NCI-H2171 treated with DMSO at 0.1 percent for 48 hours (cell line): ENCODE measurements around the gene MTTP.

Source experiments
- DNase-seq: peaks from one replicate; lab custom pipeline; 2025; lab: John Stamatoyannopoulos, UW

The MTTP gene

DNA sequence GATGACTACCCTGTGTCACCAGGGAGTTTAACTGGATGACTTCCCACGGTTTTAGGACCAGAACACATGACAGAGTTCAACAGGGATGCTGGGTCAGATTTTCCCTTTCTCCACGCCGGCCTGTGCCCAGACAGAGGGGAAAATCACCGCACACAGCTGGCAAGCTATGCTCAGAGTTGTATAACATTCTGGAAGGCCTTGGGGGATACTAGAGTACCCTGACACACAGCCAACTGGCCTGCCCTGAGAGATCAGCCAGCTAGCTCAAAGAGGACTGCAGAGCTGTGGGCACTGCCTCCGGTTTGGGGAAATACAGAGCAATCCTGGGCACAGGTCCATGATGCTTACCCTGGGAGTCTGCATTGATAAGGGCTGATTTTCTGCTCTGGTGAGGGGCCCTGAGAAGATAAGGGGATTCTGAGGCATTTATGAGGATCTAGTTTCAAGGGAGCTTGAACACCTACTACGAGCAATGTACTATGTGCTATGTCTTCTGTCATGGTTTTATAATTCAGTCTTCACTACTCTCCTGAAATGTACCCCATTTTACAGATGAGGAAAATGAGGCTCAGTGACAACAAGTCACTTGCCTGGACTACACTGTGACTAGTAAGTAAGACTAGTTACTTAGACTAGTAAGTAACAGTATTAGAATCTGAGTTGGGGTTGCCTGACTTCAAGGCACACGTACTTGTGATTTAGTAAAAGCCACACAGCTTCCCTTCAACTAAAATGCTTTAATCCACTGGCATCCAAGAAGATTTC lies 68.3 kb downstream of the MTTP start:
- no peak for DNase-seq

DNA sequence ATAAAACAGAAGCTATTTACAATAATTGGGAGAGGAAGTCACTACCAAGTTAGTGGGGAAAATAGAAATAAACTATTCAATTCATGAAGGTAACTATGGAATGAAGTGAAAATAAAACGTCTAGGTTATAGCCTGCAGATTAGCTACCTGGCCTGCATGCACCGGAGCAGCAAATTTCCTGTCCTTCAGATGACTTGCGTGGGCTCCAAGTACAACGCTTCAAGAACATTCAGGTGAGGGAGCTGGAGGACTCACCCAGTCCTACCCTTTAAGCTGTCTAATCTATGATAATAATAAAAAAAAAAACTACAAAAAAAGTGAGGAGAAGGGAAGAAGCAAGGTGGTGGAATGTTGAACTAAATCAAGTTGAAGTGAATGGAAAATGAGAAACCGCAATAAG lies 69.8 kb downstream of the MTTP start:
- DNase-seq: no peak

DNA sequence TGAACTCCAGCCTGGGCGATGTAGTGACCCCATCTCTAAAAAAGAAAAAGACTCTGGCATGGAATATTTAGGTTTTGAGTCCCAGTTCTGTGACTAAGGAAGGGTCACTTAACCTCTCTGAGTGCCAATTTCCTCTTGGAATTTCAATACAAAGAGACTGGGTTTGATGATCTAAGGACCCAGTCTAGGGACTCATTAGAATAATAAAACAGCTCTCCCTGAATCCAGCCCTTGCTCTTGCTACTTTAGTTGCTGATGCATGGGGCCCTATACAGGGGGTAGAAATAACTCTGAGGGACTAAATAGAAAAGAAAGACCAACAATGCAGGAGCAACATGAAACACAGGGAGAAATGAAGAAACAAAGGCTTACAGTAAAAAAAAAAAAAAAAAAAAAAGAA lies 70.4 kb downstream of the MTTP start:
- no peak for DNase-seq

DNA sequence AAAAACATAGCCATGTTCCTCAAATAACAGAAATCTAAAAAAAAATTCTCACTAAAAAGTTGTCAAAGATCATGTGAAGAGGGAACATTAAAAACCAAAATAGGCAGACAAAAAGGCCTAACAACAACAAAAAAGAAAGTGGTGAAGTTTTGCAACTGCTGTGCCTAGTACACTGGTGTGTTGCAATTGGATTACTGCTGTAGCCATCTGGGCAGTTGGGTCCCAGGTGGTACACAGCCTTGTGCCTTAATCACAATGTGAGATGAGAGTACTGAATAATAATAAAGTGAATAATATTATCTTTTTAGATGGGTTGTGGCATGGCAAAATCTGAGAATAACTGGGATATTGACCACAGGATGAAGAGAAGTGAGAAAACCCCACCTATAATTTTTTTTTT lies 71.0 kb downstream of the MTTP start:
- DNase-seq: no peak

DNA sequence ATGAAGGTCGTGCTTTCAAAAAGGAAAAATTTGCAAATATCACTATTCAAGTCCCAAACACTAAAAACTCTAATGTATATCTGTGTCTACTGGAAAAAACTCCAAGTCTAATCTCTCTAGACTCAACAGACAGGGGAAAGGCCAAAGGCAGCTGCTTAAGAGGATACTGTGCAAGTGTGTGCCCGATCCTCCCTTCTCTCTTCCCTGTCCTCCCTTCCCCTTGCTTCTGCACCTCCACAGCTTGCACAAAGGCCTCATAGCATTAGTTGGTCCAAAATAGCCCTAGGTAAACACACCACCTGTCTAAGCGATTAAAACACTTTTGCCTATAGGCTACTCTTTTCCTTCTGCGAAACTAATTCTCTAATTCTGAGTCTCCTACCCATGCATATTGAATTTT lies 72.4 kb downstream of the MTTP start:
- DNase-seq: no peak

DNA sequence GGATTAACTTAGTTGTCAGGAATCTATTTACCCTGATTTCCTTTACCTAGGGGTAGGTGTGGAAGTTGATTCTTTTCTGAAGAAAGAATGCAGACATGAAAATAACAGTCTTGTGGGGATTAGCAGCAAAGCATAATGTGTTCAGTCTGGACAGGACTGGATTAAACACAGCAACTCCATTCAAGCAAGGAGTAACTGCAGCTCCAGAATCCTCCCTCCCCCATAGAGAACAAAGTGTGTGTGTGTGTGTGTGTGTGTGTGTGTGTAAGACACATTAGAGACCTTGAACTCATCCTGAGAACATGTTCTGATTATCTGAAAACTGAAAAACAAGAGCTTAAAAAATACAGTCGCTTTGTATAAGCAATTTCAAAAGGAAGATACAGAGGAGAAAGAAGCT lies 73.7 kb downstream of the MTTP start:
- no peak for DNase-seq

DNA sequence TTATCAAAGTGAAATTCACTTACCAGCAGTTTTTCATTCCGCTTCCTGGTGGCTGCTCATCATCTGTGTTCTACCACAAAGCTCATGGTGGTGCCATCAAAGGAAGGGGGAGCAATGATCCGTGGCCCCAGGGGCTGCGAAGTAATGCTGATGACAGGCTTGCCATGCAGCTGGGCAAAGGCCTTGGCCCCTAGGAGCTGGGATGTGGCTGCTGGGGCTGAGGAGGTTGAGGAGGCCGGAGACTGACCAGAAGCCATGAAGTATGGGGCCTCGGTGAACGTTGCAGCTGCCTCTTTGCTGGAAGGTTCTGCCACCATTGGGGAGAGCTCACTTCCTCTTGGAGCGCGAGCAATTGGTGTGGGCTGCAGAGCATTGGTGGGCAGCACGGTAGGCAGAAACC lies 74.6 kb downstream of the MTTP start:
- no peak for DNase-seq

DNA sequence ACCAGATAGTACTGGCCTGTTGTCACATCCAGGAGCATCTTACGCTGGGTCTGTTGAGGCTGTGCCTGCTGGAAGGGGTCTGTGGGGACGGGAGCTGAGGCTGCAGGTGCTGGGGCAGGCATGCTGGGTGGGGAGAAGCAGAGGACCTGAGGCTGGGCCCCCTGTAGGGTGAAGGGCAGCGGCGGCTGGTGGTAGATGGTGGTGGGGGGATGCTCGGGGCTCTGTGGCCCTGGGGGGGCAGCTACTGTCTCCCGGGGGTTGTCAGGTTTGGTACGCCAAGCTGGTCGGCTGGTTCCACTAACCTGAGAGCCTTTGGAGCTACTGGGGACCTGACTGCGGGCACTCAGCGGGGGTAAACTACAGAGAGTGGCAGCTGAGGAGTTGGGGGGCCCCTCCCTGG lies 75.2 kb downstream of the MTTP start:
- no peak for DNase-seq

DNA sequence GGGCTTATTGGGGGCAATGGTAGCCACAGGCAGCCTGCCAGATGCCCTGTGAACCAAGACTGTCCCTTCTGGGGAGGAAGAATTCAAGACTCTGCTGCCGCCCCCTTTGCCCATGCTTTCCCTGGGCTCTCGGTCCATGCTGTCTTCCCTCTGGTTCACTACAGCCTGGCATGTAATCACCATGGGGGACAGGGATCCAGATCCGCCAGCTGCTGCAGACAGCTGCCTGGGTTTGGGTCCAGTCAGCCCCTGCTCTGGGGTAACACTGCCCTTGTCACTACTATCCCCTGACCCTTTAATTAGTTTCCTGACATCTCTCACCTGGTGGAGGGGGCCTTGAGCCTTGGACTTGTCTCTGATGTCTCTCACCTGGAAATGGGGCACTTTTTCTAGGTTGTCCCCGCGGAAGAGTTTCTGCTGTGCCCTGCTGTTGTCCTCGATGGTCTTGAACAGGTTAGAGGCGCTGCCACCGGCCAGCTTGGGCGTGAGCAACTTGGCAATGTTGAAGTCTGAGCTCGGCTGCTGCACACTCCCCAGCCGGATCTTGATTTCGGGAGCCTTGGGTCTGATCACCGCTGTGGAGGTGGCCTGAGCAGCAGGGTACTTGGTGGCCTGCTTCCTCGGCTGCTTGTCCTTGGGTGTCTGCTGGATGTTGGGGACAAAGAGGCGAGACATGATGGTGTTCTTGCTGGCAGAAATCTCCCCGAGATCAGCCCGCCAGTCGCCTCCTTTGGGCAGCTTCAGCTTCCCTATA lies 76.6 kb downstream of the MTTP start:
- DNase-seq: no peak

DNA sequence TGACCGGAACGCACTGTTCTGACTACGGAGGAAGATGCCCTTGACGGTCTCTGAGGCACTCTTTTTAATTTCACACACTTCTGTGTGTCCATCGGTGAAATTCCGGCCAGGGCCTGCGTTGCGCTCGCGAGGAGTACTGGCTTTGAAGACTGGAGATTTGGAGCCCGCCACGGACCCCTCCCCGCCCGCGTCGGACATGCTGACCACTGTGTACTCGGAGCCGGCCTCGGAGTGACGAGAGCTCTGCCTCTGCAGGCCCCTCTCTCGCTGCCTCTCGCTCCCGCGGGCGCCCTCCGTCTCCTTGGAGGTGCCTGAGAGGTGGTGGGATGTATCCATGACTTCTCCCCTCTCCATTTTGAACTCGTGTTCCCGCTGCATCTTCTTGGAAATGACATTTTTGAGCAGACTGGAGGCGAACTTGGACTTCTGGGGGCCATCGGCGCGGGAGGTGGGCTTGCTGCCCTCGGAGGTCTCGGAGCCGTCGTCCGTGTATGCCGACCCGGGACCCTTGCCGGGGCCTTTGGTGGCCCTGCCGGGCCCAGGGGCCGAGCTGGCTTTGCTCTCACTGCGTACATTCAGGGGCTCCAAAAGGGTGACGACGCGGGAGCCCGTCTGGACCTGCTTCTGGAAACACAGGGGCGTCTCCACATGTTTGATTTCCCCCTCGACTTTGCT lies 77.3 kb downstream of the MTTP start:
- no peak for DNase-seq

DNA sequence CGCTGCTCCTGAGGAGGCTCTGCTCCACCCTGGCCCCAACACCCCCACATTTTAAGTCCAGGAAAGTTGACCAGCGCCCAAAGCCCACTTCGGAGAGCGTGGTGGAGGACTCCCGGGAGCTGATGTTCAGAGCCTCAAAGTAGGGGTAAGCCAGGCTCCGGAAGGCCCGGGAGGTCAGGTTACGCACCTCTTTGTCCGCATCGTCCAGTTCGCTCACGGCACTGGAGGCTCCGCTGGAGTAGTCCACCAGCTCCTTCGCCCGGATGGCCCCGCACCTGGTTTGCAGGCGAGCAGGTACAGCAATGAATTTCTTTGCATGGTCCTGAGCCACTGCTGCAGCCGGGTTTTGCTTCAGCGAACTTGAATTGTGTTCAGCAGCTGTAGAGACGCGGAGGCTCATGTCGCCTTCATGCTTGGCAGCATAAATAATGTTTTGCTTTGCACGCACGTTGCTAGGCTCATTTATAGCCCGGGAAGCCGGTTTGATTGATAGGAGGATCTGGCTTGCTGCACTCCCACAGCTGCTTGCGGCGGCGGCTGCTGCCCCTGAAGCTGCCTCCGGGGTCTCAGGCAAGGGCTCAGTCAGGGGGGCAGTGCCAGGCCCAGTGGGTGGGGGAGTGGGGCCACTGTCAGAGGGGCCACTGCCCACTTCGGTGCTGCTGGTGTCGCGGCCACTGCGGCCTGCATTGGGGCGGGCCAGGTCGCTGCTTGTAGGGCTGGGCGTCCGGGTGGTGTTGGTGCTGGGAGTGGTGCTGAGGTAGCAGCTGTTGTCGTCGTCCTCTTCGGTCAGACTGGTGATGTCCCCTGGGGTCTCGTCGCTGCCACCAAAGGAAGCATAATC lies 78.2 kb downstream of the MTTP start:
- no peak for DNase-seq

DNA sequence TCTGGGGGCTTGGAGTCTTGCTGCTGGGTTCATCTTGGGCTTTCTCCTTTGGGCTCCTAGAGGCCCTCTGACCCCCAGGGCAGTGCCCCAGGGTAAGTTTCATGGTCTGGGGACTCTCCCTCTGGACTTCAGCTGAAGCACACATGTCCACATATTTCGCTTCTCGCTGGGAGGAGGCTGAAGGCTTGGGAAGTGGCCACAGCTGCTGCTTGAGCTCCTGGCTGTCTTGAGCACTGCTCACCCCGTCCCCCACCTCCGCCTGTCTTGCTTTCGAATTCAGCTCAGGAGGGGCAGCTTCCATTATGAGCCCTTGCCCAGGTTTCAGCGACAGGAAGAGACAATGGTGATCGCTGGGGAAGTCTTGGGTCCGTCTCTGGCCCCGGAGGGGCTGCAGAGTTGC lies 79.3 kb downstream of the MTTP start:
- DNase-seq: no peak

DNA sequence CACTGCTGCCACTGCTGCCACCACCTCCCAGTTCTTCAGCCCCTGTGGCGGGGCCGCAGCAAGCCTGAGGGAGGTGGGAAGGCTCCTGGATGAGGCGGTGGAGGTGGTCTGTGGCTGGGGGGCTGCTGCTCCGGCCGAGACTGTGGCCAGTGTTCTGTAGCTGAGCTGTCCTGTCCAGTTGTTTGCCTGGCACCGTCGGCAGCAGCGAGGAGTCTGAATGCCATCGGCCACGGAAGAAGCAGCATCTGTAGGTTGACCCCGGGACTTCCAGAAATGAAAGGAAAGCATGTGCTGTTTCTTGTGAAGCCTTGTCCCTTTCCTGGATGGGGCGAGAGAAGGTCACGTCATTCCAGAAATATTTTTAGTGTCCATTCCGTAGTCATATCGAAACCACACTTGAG lies 79.7 kb downstream of the MTTP start:
- no peak for DNase-seq

DNA sequence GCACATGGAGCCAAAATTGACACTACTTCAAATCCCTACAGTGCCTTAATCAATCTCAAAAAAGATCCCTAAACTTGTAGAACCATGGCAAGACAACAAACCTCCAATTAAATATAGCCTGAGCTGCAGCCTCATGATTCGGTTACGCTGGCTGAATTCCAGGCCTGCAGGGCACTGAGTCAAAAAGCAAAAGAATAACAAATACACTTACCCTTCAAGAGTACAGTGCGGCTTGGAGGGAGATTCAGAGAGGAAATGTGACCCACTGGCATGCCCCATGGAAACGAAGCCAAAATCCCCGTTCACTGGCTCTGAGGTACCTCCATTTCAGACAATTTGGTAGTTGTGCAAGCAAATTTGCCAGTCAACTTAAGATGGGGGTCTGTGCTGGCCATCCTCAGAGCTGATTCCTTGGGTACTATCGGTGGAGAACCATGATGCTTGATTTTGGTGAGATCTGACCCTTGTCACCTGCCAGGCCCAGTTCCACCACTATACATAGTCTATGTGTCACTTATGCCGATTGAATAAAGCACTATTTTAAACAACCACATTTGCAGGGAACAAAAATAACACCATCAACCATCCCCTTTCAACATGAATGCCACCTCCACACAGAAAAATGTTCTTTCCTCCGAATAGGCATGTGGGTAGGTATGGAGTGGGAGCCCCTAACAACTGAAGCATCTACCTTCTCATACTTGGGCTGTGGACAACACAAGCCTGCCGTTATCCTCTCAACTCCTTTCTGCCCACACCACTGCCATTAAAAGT lies 80.9 kb downstream of the MTTP start:
- no peak for DNase-seq

DNA sequence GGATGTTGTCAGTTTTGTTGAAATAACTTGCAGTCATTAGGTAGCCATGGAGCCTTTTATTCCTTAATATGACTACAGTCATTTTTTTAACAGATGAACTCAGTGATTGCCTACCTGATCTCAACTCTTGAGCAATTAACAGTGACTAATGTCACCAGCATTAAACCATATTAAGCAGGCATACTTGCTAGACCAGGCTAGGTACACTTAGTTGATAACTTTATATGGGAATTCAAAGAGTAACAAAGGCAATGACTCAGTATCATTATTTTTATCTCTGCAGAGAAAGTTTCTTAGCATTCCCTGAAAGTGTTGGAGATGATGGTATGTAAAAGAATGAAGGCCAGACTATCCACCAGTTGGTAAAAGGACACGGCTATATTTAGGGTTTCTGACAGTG lies 83.2 kb downstream of the MTTP start, which contains the start of gene C4orf54:
Gene C4orf54 (minus strand): TSS at position 31 of the 400 bp plus-strand sequence. CDS start 3,180 bp downstream, outside the sequence.
- DNase-seq: no peak

DNA sequence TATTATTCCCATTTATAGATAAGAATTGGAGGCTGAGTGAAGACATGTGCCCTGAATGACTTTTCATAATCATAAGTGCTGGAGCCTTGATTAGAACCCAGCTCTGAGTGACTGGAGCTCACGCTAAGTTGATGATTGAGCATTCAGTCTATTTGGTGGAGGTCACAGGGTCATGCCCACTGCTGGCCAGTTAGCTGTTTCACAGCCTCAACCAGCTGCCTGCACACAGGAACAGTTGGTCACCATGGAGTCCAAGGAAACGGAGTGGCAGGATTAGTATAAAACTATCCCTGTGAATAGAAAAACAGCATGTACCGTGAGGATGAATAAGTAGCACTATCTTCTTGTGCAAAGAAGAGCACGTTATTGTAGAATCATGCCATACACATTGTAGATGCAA lies 84.0 kb downstream of the MTTP start:
- DNase-seq: no peak

DNA sequence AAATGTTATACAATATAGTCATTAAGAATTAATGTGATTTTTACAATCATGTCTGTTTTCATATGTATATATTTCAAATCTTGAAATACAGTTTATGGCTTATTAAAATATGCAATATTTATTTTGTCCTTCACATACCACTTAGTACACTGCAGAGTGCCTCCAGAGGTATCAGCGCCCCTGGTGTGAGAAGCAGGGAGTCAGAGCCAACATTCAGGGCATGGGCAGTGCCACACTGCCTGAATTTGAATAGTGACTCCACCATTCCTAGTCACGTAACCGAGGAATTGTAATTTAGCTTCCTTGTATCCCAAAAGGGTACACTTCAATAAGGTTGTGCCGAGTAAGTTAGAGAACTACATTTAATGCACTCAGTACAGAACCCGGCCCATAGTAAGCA lies 87.3 kb downstream of the MTTP start:
- no peak for DNase-seq

DNA sequence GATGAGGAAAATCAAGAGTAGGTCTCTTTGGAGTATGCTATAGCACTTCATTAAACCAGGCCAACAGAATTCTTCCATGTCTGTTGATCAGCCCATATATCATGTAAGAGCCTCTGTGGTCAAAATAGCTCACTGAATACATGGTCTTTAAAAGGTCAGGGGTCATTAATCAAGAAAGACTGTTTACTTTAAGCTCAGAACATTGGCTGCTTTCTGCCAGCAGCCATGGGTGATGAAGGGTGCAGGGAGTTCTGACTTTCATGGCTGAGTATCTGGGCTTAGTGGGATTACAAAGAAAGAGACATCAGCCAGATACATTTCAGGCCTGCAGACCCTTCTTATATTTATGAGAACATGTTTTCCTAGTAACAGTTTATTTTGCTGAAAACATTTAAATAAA lies 90.1 kb downstream of the MTTP start:
- no peak for DNase-seq

DNA sequence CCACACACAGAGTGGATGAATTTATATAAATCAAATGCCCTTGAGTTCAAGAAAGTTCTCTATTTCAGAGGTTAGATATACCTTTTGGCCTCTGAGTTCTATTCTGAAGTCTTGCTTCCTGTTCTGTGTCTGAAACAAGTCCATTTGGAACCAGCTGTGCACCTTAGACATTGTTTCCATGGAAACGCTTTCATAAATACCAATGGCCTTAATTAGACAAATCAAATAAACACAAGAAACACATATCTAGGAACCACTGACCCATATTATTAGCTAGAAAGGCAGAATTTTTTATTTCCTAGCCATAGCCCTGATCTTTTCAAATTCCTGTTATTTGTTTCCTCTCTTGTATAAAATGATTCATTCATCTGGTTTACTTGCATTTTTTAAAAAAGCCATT lies 91.4 kb downstream of the MTTP start:
- no peak for DNase-seq

DNA sequence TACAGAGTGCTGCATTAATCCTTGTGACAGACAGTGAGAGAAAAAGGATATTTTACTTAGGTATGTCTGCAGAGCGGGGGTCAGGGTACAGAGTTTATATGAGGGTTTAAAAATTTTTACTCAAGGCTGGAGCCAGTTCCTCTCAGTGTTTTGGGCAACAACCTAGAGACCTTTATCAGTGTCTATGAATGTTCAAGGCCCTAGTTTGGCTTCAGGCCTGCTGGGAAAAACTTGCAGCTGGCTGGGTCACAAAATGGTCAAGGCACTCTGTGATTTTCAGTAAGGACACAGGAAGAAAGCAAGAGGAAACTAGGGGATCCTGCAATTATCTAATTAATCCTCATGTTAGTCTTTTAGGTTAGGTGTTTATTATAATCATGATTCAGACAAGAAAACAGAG lies 93.8 kb downstream of the MTTP start:
- DNase-seq: no peak

DNA sequence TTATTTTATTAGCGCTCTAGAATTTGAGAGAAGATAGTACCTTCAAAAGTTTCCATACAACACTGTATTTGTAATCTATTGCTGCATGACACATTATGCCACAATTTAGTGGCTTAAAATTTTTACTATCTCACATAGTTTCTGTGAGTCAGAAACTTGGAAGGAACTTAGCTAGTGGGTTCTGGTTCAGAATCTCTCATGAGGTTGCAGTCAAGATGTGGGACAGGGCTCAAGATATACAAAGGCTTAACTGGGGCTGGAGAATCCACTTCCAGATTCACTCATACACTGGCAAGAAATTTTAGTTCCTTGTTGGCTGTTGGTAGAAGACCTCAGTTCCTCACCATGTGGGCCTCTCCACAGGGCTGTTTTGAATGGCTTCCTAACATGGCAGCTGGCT lies 94.5 kb downstream of the MTTP start:
- no peak for DNase-seq
